GM21390 (cell line): Measurements from ENCODE around the gene CABCOCO1.
A peak's percentile ranks its signal among the peaks of the same experiment; 100 is the strongest.
"Not testable (repeated sequence)": the region's sequence is repeated elsewhere in the genome, so short reads cannot be mapped to it uniquely, and the experiment has no call there.

Source experiments
- ATAC-seq: cut with Tn5 transposase; IDR thresholded peaks from one replicate; pipeline ENCODE4 v1.9.1; 2021; ENCODE audit not compliant: unreplicated experiment

Gene CABCOCO1

DNA sequence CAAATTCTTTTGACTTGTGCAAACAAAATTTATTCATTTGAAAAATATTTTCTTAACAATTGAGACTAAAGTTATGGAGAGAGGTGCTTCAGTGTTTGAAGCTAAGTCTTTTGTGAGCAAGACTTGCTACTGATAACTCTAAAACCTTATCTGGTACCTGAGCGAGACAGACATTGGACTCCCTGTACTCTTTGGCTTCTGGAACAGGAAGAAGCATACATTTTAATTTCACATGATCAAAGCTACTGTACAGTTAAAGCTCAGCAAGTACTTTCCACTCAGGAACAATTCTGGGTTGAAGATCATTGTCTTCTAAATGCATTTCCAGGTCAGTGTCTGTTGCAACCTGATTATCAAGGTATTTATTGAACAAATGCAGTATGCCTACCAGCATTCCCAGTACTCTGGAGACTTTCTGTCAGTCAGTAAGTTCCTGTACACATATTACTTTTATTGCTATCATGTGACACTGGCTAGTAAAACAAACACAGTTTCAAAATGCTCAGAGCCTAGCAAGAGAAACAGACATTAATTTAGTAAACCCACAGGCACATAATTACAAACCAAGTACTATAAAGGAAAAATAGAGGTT, 42.4 kb downstream of the CABCOCO1 start:
- no peak for ATAC-seq

DNA sequence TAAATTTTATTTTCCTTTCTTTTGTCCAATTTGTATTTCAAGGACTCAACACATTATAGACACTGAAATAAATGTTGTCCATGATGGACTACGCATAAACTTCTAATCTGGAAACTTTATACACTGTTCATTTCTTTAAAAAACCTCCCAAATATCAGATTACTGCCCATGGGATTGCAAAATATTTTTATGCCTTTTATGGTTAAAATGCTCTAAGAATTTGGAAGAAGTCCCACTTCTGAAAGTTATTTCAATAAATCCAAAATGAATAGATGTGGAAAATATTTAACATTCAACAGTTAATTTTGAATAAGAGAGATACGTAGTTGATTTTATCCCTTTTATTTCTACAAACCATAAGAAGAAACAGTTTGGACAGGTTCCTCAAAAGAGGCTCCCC, 46.1 kb downstream of the CABCOCO1 start:
- ATAC-seq = no peak

DNA sequence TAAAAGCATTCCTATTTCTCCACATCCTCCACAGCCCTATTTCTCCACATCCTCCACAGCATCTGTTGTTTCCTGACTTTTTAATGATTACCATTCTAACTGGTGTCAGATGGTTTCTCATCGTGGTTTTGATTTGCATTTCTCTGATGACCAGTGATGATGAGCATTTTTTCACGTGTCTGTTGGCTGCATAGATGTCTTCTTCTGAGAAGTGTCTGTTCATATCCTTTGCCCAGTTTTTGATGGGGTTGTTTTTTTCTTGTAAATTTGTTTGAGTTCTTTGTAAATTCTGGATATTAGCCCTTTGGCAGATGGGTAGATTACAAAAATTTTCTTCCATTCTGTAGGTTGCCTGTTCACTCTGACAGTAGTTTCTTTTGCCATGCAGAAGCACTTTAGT, 49.4 kb downstream of the CABCOCO1 start:
- not testable (repeated sequence) for ATAC-seq

DNA sequence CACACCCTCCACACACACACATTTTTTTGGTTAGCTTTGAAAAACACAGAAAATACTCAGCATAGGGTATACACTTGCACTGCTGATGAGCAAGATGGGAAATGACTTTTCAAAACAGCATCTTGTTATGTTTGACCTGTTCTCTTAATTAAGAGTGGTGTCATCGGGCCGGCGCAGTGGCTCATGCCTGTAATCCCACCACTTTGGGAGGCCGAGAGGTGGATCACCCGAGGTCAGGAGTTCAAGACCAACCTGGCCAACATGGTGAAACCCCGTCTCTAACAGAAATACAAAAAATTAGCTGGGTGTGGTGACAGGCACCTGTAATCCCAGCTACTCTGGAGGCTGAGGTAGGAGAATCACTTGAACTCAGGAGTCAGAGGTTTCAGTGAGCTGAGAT, 56.7 kb downstream of the CABCOCO1 start:
- not testable (repeated sequence) for ATAC-seq

DNA sequence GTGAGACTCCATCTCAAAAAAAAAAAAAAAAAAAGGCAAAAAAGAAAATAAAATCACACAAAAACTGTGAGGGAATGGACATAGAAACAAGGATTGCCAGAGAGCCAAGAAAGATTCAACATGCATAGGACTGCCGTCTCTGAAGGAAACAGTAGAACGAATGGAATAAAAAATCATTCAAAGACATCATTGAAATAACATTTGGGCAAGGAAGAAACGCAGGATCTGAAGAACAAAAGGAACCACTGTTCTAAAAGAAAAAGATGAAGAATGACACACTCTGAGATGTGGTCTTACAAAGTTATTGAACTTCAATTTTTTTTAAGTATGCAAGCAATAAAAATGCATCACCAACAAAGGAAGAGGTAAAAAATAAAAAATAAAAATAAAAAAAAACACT, 57.2 kb downstream of the CABCOCO1 start:
- ATAC-seq = no peak

DNA sequence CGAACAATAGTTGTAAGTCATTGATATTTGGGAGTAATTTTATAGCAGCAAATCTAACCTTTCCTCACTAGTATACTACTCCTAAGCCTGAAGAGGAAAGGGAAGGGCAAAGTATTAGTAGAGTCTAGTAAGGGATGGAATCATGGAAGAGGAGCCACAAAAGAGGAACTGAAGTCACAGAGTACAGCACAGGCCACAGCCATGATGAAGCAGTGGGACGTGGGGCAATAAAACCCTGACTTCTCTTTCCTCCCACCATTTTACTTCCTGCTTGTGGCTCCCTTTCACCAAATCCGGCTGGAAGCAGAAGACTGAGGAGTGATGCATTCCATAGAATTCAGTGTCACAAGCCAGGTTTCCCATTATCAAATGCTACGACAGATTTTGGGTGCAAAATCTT, 58.7 kb downstream of the CABCOCO1 start:
- ATAC-seq = no peak

DNA sequence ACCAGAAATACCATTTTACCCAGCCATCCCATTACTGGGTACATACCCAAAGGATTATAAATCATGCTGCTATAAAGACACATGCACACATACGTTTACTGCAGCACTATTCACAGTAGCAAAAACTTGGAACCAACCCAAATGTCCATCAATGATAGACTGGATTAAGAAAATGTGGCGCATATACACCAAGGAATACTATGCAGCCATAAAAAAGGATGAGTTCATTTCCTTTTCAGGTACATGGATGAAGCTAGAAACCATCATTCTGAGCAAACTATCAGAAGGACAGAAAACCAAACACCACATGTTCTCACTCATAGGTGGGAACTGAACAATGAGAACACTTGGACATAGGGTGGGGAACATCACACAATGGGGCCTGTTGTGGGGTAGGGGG, 62.5 kb downstream of the CABCOCO1 start:
- not testable (repeated sequence) for ATAC-seq

DNA sequence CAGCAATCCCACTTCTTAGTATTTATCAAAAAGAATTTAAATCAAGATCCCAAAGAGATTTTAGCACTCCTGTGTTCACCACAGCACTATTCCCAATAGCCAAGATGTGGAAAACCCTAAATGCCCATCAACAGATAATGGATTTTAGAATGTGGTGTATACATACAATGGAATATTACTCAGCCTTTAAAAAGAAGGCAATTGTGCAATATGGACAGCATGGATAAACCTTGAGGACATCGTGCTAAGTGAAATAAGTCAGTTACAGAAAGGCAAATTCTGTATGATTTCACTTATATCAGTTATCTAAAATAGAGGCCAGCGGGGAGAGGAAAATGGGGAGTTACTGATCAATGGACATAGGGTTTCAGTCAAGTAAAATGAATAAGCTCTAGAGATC, 66.9 kb downstream of the CABCOCO1 start:
- ATAC-seq = no peak

DNA sequence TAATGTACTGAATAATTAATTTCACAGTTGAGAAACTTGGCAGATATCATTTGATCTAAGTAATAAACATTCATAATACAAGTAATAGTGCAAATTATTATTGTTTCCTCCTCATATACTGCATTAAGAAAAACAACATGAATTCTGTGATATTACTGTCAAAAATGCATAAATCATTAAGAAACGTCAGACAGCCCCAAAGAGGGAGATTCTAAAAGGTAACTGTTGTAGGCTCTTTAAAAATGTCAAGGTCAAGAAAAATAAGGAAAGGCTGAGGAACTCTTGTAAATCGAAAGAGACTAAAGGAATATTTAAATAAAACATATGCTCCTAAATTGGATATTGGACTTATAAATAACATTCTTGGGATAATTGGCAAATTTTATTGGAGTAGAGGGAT, 67.9 kb downstream of the CABCOCO1 start:
- ATAC-seq = no peak

DNA sequence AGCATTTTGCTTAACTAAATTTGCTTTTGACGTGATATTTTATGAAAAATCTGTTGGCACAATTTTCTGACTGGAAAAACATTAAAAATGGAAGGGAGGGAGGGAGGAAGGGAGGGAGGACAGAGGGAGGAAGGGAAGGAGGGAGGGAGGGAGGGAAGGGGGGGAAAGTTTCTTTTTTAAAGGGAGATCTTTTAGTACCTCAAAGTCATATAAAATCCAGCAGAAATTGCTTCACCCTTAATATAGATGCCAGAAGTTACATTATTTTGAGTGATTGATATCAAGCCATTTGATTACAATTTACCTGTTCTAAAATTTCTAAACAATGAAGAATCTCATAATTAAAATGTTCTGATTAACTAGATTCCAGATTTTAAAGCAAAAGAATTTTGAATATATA, 68.9 kb downstream of the CABCOCO1 start:
- ATAC-seq = no peak

DNA sequence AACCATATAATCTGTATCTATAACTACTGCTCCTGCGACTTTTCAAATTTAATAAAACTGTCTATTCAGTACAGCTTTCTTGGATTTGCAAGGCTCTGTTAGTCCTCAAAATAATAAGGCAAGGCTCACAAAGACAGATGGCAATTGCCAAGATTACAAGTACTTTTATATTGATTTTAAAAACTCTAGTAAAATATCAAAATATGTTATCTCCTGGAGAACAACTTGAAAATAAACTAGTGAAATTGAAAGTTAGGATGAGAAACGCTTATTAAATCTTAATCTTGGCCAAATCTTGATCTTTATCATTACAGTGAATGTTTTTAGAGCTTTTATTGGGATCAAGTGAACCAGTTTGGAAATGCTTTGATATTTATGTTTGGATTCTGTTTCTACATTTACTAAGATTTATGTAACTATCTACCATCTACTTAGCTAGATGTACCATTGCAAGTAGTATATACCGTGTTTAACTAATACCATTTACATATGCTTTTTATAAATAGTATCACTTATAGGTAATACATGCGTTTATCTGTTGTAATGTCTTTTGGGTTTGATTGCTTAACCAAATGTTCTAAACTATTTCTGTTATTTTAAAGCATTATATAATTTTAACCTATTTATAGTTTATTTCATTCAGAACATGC, 70.0 kb downstream of the CABCOCO1 start:
- ATAC-seq = no peak

DNA sequence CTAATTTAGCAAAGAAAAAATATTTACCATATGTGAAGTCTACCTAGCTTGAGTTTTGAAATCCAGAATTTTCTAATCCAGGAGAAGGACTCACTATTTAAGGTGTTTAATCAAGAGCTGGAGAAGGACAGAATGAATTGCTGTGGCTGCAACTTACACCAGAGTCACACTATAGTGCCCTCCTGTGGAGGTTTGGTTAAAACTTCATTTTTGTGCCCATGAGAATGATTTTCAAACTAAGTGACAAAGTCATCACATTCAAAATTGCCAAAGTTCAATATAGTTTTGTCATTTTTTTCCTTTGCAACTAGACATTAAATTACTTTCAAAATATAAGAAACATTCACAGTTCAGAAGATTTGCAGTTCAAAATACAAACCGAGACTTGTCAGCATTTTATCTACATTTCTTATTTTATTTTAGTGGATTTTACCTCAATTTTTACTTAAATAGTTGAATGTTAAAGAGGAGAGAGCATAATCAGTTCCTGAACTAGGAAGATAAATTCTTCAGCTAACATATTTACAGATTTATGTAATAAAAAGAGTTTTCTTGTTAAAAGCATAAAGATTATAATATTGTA, 70.7 kb downstream of the CABCOCO1 start:
- ATAC-seq = no peak

DNA sequence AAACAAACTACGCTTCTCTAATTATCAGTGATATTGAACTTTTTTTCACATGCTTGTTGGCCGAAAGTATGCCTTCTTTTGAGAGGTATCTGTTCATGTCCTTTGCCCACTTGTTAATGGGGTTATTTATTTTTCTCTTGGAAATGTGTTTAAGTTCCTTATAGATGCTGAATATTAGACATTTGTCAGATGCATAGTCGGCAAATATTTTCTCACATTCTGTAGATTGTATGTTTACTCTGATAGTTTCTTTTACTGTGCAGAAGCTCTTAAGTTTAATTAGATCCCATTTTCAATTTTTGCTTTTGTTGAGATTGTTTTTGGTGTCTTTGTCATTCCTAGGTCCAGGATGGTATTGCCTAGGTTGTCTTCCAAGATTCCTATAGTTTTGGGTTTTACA, 73.2 kb downstream of the CABCOCO1 start:
- no peak for ATAC-seq

DNA sequence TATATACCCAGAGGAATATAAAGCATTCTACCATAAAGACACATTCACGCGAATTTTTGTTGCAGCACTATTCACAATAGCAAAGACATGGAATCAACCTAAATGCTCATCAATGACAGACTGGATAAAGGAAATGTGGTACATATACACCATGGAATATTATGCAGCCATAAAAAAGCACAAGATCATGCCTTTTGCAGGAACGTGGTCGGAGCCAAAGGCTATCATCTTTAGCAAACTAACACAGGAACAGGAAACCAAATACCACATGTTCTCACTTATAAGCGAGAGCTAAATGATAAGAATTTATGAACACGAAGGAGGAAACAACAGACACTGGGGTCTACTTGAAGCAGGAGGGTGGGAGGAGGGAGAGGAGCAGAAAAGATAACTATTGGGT, 74.7 kb downstream of the CABCOCO1 start:
- ATAC-seq = not testable (repeated sequence)

DNA sequence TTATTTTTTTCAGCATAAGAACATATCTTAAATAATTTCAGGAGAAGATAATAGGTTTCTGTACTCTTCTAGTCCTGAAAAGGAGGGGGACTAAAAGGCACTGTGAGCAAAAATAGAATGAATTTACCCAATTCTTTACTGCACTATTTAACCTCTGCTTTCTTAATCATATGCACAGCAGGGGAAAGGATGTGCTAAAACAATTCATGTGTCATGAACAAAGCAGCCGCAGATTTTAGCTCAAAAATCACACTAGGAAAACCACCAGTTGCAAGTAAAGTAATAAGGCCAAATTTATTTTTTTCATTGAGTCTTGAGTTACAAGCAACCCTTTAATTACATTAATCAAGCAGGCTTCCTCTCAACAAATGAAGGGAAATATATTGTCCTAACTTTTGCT, 80.1 kb downstream of the CABCOCO1 start:
- ATAC-seq = no peak

DNA sequence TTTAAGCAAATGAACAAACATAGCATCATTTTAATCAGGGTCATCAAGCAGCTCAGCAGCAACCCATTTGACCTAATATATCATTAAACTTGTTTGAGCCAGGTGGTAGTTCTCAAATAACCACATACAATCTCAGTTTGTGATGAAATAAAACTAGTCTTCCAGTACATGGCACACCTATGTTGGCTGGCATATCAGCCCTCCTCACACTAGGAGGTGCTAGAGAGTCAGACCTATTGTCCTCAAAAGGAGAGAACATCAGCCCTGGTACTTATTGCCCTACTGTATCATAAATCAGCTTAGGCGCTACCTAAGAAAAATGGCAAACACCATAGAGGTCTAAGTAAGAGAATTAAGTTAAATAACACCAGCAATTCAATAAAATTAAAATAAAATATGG, 81.7 kb downstream of the CABCOCO1 start:
- no peak for ATAC-seq

DNA sequence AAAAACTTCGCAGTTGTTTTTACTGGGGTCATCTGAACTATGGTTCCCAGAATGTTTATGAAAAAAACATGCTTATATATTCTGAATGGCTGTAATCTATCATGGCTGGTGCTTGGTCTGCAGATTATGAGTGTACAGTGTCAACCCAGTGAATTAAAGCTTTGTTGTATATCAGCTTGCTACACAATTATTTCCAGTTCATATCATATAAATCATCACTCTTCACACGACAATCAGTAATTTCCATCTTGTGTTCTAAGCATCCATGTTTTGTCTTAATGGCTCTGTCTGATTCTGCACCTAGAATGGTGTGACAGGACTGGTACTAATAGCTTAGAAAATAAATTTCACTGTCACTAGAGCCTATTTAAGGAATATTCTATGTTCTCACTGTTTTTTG, 83.6 kb downstream of the CABCOCO1 start:
- ATAC-seq = no peak

DNA sequence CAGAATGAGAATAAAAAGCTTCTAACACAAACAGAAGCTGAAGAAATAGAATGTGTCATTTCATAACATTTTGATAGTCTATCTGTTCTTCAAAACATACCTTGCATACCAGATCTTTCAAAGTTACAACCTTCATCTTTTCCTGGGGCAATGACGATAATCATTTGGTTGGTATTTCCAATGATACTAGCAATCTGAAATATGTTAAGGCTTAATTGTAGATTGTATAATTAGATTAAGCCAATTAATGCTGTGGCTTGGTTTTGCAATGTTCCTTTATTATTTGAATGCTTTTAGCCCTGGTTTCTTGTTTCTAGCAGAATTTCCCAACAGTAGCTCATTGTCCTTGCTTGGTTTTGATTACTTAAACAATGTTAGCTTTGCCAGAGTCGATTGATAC, 84.6 kb downstream of the CABCOCO1 start:
- no peak for ATAC-seq

DNA sequence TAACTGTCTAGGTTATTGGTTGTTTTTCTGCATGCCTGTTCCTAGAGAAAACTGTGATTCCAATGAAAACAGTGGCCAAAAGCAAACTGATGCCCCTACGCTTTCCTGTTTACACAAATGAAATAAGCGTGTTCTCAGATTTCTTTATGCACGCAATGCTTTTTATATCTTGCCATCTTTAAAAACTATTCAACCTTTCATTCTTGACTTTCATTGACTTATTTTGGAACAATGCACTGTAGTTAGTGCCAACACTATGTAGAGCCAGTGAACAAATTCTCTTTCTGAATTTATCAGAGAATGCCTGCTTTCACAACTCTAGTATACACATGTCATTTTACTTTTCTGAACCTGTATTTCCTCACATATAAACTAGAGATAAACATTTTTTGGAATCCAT, 86.6 kb downstream of the CABCOCO1 start:
- no peak for ATAC-seq

DNA sequence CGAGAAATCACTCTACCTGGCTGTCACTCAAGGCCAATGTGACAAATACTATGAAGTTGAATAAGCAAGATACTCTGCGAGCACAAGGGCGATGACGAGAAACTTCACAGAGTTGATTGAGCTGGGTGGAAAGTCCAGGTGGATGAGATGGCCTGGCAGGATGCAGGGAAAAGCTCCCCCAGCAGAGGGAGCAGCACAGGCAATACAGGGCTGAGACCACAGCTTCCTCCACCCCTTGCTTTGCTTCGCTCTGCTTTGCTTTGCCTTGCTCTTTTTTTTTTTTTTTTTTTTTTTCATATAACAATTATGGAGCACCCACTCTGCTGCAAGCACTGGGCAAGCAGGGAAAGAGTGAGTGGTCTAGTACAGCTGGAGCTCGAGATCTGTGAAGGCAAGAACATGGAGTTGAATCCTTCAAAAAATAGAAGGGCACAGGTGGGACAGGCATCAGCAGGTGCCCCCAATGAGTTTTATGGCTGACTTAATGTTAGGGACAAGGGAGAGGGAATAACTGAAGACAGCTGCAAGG, 88.3 kb downstream of the CABCOCO1 start:
- ATAC-seq = peak; percentile 82

DNA sequence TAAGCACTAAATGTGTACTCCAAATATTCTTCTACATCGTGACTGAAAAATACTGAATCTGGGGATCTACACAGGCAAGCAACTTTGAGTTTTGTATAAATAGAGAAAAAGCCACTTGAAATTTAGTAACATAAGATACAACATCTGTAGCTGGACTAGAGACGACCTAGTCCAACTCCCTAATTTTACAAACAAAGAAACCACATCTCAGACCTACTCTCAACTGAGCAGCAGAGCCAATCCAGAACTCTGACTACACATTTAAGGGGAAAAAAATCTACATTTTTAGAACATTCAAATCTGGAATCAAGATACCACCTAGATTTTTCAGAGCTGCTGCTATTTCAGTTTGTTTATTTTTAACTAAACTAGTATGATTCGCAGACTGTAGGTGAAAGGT, 88.9 kb downstream of the CABCOCO1 start:
- peak; percentile 13 for ATAC-seq
